HepG2 (cell line): ENCODE measurements around the gene ARHGEF1. TPM values are rescaled to one million over a fixed set of nuclear protein-coding genes. Genes with fewer than 3 reads are reported as not detected.

Experiments used
- HMGA1 ChIP-seq: sonication (generic); formaldehyde crosslinking; conservative IDR thresholded peaks from 2 replicates; pipeline ENCODE4 v1.4.0; 2020; ENCODE audit warnings: missing genetic modification reagents
- IRF9 ChIP-seq: sonication (generic); formaldehyde crosslinking; IDR thresholded peaks from 2 replicates; pipeline ENCODE4 v1.8.0; 2022; ENCODE audit warnings: missing genetic modification reagents, mild to moderate bottlenecking, borderline replicate concordance
- MYPOP ChIP-seq: sonication (generic); formaldehyde crosslinking; IDR thresholded peaks from 2 replicates; pipeline ENCODE4 v1.8.1; 2023; ENCODE audit warnings: mild to moderate bottlenecking, moderate library complexity, missing genetic modification reagents
- ONECUT2 ChIP-seq: sonication (generic); formaldehyde crosslinking; IDR thresholded peaks from 2 replicates; pipeline ENCODE4 v1.4.0; 2020; ENCODE audit warnings: missing genetic modification reagents
- PAWR ChIP-seq: sonication (generic); formaldehyde crosslinking; IDR thresholded peaks from 2 replicates; pipeline ENCODE4 v1.4.0; 2020; ENCODE audit warnings: missing genetic modification reagents, mild to moderate bottlenecking, borderline replicate concordance
- SAP130 ChIP-seq: IDR thresholded peaks from 2 replicates; pipeline ENCODE4 v1.6.1; 2016; ENCODE audit warnings: low read depth
- SP5 ChIP-seq: IDR thresholded peaks from 2 replicates; pipeline ENCODE4 v1.6.1; 2016; ENCODE audit warnings: low read depth, borderline replicate concordance
- TBX2 ChIP-seq: sonication (generic); formaldehyde crosslinking; IDR thresholded peaks from 2 replicates; pipeline ENCODE4 v1.5.0; 2020; ENCODE audit warnings: missing genetic modification reagents, mild to moderate bottlenecking, borderline replicate concordance
- ZBED4 ChIP-seq: sonication (generic); formaldehyde crosslinking; IDR thresholded peaks from 2 replicates; pipeline ENCODE4 v1.4.0; 2020; ENCODE audit warnings: missing genetic modification reagents, borderline replicate concordance
- ZBTB33 ChIP-seq: sonication (generic); formaldehyde crosslinking; IDR thresholded peaks from 2 replicates; pipeline ENCODE4 v1.4.0; 2020; ENCODE audit warnings: missing genetic modification reagents
- ZFP36L1 ChIP-seq: sonication (generic); formaldehyde crosslinking; IDR thresholded peaks from 2 replicates; pipeline ENCODE4 v1.8.0; 2022; ENCODE audit warnings: mild to moderate bottlenecking, missing genetic modification reagents, moderate library complexity
- ZFP82 ChIP-seq: sonication (generic); formaldehyde crosslinking; IDR thresholded peaks from 2 replicates; pipeline ENCODE4 v1.5.1; 2020; ENCODE audit warnings: mild to moderate bottlenecking, missing genetic modification reagents, borderline replicate concordance
- ZNF280D ChIP-seq: sonication (generic); formaldehyde crosslinking; IDR thresholded peaks from 2 replicates; pipeline ENCODE4 v1.5.1; 2020; ENCODE audit warnings: mild to moderate bottlenecking, missing genetic modification reagents
- ZSCAN5A ChIP-seq: sonication (generic); formaldehyde crosslinking; IDR thresholded peaks from 2 replicates; pipeline ENCODE4 v1.8.0; 2022; ENCODE audit warnings: mild to moderate bottlenecking, missing genetic modification reagents, borderline replicate concordance
- polyA plus RNA-seq, 8 experiments: library from polyadenylated mRNA; depleted of rRNA in 3 of 8; stranded (reverse) in 7 of 8; unstranded in 1 of 8; fragments of >200 nt; fragmentation: Illumina TruSeq in 4 of 8; extraction: Trizol in 4 of 8; gene quantifications; 2 replicates each; pipeline versions ENCODE4 v1.2.1 to v1.2.3, GENCODE V29; 2011 to 2016; ENCODE audit warnings: low read depth in 4 of 8, missing spikeins in 1 of 8, mixed read lengths in 1 of 8; ENCODE audit not compliant: insufficient read depth in 1 of 8
- total RNA-seq, 5 experiments: library from RNA; depleted of rRNA; stranded (reverse); fragments of >200 nt; fragmentation: Illumina TruSeq; extraction: Trizol; gene quantifications; 2 replicates each; pipeline ENCODE4 v1.2.3, GENCODE V29; 2016; ENCODE audit warnings: low read depth in 1 of 5

ARHGEF1 gene
- total and polyA plus RNA-seq, 2 of the 13 experiments (the other 11 are each of a cell fraction or from before 2014, with no cell fraction given), result 33.7 to 34.7 TPM

GRCh38 chr19:41882568-41883462 is at the start of gene ARHGEF1 (continued):
- no peak for TF ChIP-seq SP5
- no peak for TF ChIP-seq ZBTB33 (CRISPR knock-in tag)
- TF ChIP-seq ZFP82, result no peak
- TF ChIP-seq SAP130 (CRISPR knock-in tag), result peak; percentile 49
- TF ChIP-seq ZNF280D, result no peak
- TF ChIP-seq ZBED4, result peak; percentile 22; the same call in 1 of the 2 replicates
- TF ChIP-seq HMGA1 (CRISPR knock-in tag), result no peak
- TF ChIP-seq IRF9 (CRISPR knock-in tag), result no peak
- TF ChIP-seq ZFP36L1, result no peak
- no peak for TF ChIP-seq TBX2 (CRISPR knock-in tag)
- TF ChIP-seq ONECUT2 (CRISPR knock-in tag), result no peak
- TF ChIP-seq ZSCAN5A, result no peak
- no peak for TF ChIP-seq PAWR (CRISPR knock-in tag)
- no peak for TF ChIP-seq MYPOP (CRISPR knock-in tag)
